Right lobe of liver (tissue), 4 donors: ENCODE measurements around the gene UQCRC2.

Experiments
- CTCF ChIP-seq, 4 donors: fragments of 200-600 bp in 3 of 4; fragments of 450-650 bp in 1 of 4; IDR thresholded peaks; one replicate each; pipeline versions ENCODE4 v1.5.1 to v1.8.0; 2016 to 2022; ENCODE audit warnings: antibody characterized with exemption in 4 of 4, mild to moderate bottlenecking in 2 of 4
- POLR2A ChIP-seq: fragments of 450-650 bp; IDR thresholded peaks from one replicate; pipeline ENCODE4 v1.6.1; 2017; ENCODE audit warnings: antibody characterized with exemption, mild to moderate bottlenecking
- donor health status: DM: no; HTN: no; CAD: no.
- donor health status: DM: no; HTN: no; CAD: no.
- donor health status: DM: no; HTN: yes; CAD: no.

GRCh38 chr16:22005746-22006145 is 52.6 kb downstream of the UQCRC2 start:
- TF ChIP-seq CTCF (IDR thresholded peaks at IDR 0.05), result no peak
- TF ChIP-seq POLR2A, result no peak
